Activated CD4-positive, alpha-beta T cell treated with anti-CD3 and anti-CD28 coated beads, Interleukin-2, Interleukin-4, amounts not matched to agents 100 ng/mL and 50 ng/mL, durations not matched to agents 16 hours and 8 hours (primary cell): ENCODE measurements around the gene PAXIP1.
"Not testable (repeated sequence)": the region's sequence is repeated elsewhere in the genome, so short reads cannot be mapped to it uniquely, and the experiment has no call there.

Experiments
- DNase-seq: peaks from one replicate; pipeline ENCODE4 v3.0.0-alpha.2; 2020; ENCODE audit warnings: low spot score

The PAXIP1 gene

GRCh38 chr7:155003092-155003375 lies at the start of gene PAXIP1:
TSS of gene PAXIP1 (minus strand) at chr7:155003124. CDS start at chr7:155002929, 195 bp downstream.
- DNase-seq, result no peak

GRCh38 chr7:155051355-155051754 lies 48.4 kb upstream of the PAXIP1 start:
- no peak for DNase-seq

- no peak for DNase-seq
Observed at GRCh38 chr7:155048006-155048405, 45.1 kb upstream of the PAXIP1 start.

GRCh38 chr7:155043756-155044155 lies 40.8 kb upstream of the PAXIP1 start:
- DNase-seq, result no peak

- DNase-seq, result no peak
Observed at GRCh38 chr7:155038335-155038734, 35.4 kb upstream of the PAXIP1 start.

- not testable (repeated sequence) for DNase-seq
Observed at GRCh38 chr7:155034495-155034894, 31.6 kb upstream of the PAXIP1 start.

GRCh38 chr7:155032978-155033377 lies 30.1 kb upstream of the PAXIP1 start:
- no peak for DNase-seq

GRCh38 chr7:155027879-155028278 lies 25.0 kb upstream of the PAXIP1 start:
- DNase-seq, result no peak

- DNase-seq, result no peak
Observed at GRCh38 chr7:155021699-155022145, 18.8 kb upstream of the PAXIP1 start.

- DNase-seq, result no peak
Observed at GRCh38 chr7:155020996-155021395, 18.1 kb upstream of the PAXIP1 start.

- no peak for DNase-seq
Observed at GRCh38 chr7:155017834-155018233, 14.9 kb upstream of the PAXIP1 start.

GRCh38 chr7:155011086-155011485 lies 8.2 kb upstream of the PAXIP1 start:
- DNase-seq, result no peak

GRCh38 chr7:155009570-155010157 lies 6.7 kb upstream of the PAXIP1 start:
- peak; percentile 22 for DNase-seq

- DNase-seq, result peak; percentile 34
Observed at GRCh38 chr7:155007947-155008346, 5.0 kb upstream of the PAXIP1 start.

GRCh38 chr7:155003376-155004214 lies 671 bp upstream of the PAXIP1 start:
- DNase-seq, result peak; percentile 78

GRCh38 chr7:155002411-155003091 lies 373 bp downstream of the PAXIP1 start:
- DNase-seq, result peak; percentile 37

GRCh38 chr7:155001756-155002410 lies 1.0 kb downstream of the PAXIP1 start:
- peak; percentile 6 for DNase-seq

GRCh38 chr7:155000795-155001194 lies 2.1 kb downstream of the PAXIP1 start:
- DNase-seq, result peak; percentile 9

GRCh38 chr7:154998481-154998880 lies 4.4 kb downstream of the PAXIP1 start:
- no peak for DNase-seq

GRCh38 chr7:154997840-154998370 lies 5.0 kb downstream of the PAXIP1 start:
- no peak for DNase-seq

GRCh38 chr7:154996756-154997155 lies 6.2 kb downstream of the PAXIP1 start:
- DNase-seq, result no peak

GRCh38 chr7:154996101-154996500 lies 6.8 kb downstream of the PAXIP1 start:
- DNase-seq, result no peak
